ENCODE results near the gene RMI2. TPM values are rescaled to one million over a fixed set of nuclear protein-coding genes. Genes with fewer than 3 reads are reported as not detected.
A peak's percentile ranks its signal among the peaks of the same experiment; 100 is the strongest.

The RMI2 gene
- total and polyA plus RNA-seq, 2 donors (not counting 1 experiment from before 2014, with no cell fraction given): 6.6 to 6.8 TPM

DNA sequence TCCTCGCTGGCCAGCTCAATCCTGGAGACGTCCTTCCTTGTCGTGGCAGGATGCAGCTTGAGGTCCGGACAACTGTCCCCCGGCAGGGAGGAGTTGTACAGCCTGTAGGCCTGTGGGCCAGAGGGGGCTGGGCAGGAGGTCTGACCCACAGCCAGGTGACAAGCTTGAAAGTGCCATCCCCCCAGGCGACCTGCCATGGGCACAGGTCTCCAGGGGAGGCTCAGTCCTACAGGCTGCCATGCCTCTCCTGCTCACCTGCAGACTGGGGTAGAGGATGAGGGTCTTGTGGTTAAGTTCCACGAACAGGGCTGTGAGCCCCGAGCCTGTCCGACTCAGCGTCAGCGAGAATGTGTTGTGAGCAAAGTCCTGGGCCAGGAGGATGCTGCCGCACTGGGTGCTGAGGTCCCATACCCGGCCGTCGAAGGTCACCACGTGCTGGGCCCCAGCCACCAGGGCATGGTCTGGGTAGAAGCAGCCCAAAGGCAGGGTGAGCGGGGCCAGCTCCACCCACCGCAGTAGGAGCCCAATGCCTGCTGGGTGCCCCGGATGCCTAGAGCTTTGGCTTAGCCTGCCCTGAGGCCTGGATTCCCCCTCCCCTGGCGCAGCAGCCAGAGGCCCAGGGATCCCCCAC, 39.8 kb downstream of the RMI2 start:
- H3K4me3 ChIP-seq (replicated peaks in 1 of 4; ENCODE audit: control extremely low read depth in 1 of 4, insufficient read depth in 1 of 4, low read depth in 3 of 4, low read length in 4 of 4): no peak overlapping the region
- TF ChIP-seq, protein P1, sequence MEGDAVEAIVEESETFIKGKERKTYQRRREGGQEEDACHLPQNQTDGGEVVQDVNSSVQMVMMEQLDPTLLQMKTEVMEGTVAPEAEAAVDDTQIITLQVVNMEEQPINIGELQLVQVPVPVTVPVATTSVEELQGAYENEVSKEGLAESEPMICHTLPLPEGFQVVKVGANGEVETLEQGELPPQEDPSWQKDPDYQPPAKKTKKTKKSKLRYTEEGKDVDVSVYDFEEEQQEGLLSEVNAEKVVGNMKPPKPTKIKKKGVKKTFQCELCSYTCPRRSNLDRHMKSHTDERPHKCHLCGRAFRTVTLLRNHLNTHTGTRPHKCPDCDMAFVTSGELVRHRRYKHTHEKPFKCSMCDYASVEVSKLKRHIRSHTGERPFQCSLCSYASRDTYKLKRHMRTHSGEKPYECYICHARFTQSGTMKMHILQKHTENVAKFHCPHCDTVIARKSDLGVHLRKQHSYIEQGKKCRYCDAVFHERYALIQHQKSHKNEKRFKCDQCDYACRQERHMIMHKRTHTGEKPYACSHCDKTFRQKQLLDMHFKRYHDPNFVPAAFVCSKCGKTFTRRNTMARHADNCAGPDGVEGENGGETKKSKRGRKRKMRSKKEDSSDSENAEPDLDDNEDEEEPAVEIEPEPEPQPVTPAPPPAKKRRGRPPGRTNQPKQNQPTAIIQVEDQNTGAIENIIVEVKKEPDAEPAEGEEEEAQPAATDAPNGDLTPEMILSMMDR (conservative IDR thresholded peaks at IDR 0.05 in 1 of 2, IDR thresholded peaks at IDR 0.05 in 1 of 2; ENCODE audit: low read depth in 1 of 2, low read length in 2 of 2): no peak
- H3K27me3 ChIP-seq (ENCODE audit: control insufficient read depth, insufficient read depth, low read length): no peaks in the 10 kb centered on the region
- no peaks in the 10 kb centered on the region for H3K4me1 ChIP-seq (ENCODE audit: control insufficient read depth, extremely low read depth, insufficient read depth, low read length)
- no peaks in the 10 kb centered on the region for H3K36me3 ChIP-seq (ENCODE audit: control insufficient read depth, insufficient read depth, low read length)
- no peaks in the 10 kb centered on the region for H3K9me3 ChIP-seq (ENCODE audit: control insufficient read depth, insufficient read depth, low read depth, low read length)
- H3K9ac ChIP-seq (ENCODE audit: insufficient read depth, low read length): no peak overlapping the region
- H3K27ac ChIP-seq (ENCODE audit: insufficient read depth, low read length): no peak overlapping the region
- H3K4me2 ChIP-seq (ENCODE audit: extremely low read depth, insufficient read depth, low read length): no peak overlapping the region
- no peaks in the 10 kb centered on the region for H3K79me2 ChIP-seq (ENCODE audit: control insufficient read depth, insufficient read depth, low read length)
- no peak overlapping the region for H2AFZ ChIP-seq (ENCODE audit: low read length)
- no peak for DNase-seq (ENCODE audit: low read depth in 2 of 2)
- H4K20me1 ChIP-seq (ENCODE audit: control insufficient read depth, extremely low read depth, insufficient read depth, low read length): no peaks in the 10 kb centered on the region

DNA sequence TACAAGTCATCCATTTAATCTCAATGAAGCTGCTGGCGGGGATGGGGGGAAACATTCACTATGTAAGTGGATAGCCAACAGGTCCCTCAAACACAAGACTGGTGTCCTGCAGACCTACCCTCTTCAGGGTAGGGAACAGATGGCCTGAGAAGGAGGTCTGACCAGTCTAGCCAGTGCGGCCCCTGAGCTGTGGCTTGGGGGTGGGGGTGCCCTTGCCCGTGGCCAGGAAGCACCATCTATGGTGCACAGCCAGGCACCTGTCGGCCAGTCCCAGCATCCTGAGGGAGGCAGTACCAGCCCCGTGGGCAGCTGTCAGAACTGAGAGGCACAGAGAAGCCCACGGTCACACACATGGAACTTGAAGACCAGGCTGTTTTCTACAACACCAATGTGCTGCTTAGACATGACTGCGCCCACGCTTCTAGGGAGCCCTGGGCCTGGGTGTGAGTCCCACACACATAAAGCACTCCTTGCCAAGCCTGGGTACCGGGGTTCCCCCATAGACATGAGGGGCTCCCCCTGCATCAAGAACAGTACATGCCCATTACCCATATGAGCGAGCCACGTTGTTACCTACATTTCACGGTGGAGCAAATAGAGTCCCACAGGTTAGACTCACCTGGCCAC, 40.9 kb downstream of the RMI2 start:
- H2AFZ ChIP-seq (ENCODE audit: low read length): no peak overlapping the region
- H3K27ac ChIP-seq (ENCODE audit: insufficient read depth, low read length): no peak overlapping the region
- H3K36me3 ChIP-seq (ENCODE audit: control insufficient read depth, insufficient read depth, low read length): no peaks in the 10 kb centered on the region
- H4K20me1 ChIP-seq (ENCODE audit: control insufficient read depth, extremely low read depth, insufficient read depth, low read length): no peaks in the 10 kb centered on the region
- no peaks in the 10 kb centered on the region for H3K79me2 ChIP-seq (ENCODE audit: control insufficient read depth, insufficient read depth, low read length)
- H3K9ac ChIP-seq (ENCODE audit: insufficient read depth, low read length): no peak overlapping the region
- DNase-seq (ENCODE audit: low read depth in 2 of 2): no peak
- H3K4me3 ChIP-seq (replicated peaks in 1 of 4; ENCODE audit: control extremely low read depth in 1 of 4, insufficient read depth in 1 of 4, low read depth in 3 of 4, low read length in 4 of 4): no peak overlapping the region
- H3K4me1 ChIP-seq (ENCODE audit: control insufficient read depth, extremely low read depth, insufficient read depth, low read length): no peaks in the 10 kb centered on the region
- H3K9me3 ChIP-seq (ENCODE audit: control insufficient read depth, insufficient read depth, low read depth, low read length): no peaks in the 10 kb centered on the region
- H3K27me3 ChIP-seq (ENCODE audit: control insufficient read depth, insufficient read depth, low read length): no peaks in the 10 kb centered on the region
- H3K4me2 ChIP-seq (ENCODE audit: extremely low read depth, insufficient read depth, low read length): no peak overlapping the region
- TF ChIP-seq EZH2 (IDR thresholded peaks at IDR 0.05; ENCODE audit: low read length, missing control alignments): no peak
- TF ChIP-seq, protein P1 (conservative IDR thresholded peaks at IDR 0.05 in 1 of 2, IDR thresholded peaks at IDR 0.05 in 1 of 2; ENCODE audit: low read depth in 1 of 2, low read length in 2 of 2): no peak

DNA sequence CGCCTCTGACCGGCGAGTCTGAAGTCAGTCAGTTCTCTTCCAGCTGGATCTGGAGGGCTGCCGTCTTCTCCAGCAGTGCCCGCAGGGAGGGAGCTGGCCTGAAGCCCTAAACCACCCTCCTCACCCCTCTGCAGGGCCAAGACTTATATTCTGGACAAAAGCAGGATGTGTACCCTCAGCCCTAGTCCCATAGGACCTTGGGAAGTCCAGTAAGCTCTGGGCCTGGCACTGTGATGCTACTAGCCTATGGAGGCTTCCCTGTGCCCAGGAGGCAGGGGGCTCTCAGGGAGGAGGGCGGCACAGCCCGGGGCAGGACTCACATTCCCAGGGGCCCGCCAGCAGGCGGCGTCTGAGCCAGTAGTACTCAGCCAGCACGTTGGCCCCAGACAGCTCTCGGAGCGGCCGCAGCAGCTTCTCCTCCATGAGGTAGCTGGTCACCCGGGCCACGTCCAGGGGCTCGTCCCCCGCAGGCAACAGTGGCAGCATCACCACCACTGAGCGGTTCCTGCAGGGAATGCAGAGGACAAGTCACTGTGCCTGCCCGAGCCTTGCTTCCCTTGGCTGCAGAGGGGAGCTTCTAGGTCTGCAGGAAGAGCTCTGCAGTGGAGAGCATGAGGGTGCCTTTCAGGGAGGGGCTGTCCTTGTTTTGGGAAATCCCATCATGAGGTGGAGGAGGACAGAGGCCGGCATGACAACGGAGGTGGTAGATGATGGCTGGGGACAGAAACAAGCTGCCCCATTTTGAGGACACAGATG, 41.7 kb downstream of the RMI2 start:
- Histone ChIP-seq H3K79me2 (ENCODE audit: control insufficient read depth, insufficient read depth, low read length) (no peaks in the 10 kb centered on the region), H3K27ac (ENCODE audit: insufficient read depth, low read length) (no peak overlapping the region), H3K27me3 (ENCODE audit: control insufficient read depth, insufficient read depth, low read length) (no peaks in the 10 kb centered on the region), H4K20me1 (ENCODE audit: control insufficient read depth, extremely low read depth, insufficient read depth, low read length) (no peaks in the 10 kb centered on the region), H2AFZ (ENCODE audit: low read length) (no peak overlapping the region), H3K4me1 (ENCODE audit: control insufficient read depth, extremely low read depth, insufficient read depth, low read length) (no peaks in the 10 kb centered on the region), H3K4me3 (replicated peaks in 1 of 4; ENCODE audit: control extremely low read depth in 1 of 4, insufficient read depth in 1 of 4, low read depth in 3 of 4, low read length in 4 of 4) (no peak overlapping the region), H3K9me3 (ENCODE audit: control insufficient read depth, insufficient read depth, low read depth, low read length) (no peaks in the 10 kb centered on the region), H3K4me2 (ENCODE audit: extremely low read depth, insufficient read depth, low read length) (no peak overlapping the region), H3K36me3 (ENCODE audit: control insufficient read depth, insufficient read depth, low read length) (no peaks in the 10 kb centered on the region), H3K9ac (ENCODE audit: insufficient read depth, low read length) (no peak overlapping the region)
- no peak for DNase-seq (ENCODE audit: low read depth in 2 of 2)
- TF ChIP-seq, protein P1 (conservative IDR thresholded peaks at IDR 0.05 in 1 of 2, IDR thresholded peaks at IDR 0.05 in 1 of 2; ENCODE audit: low read depth in 1 of 2, low read length in 2 of 2): peak; percentile 58 to 63
- TF ChIP-seq EZH2 (IDR thresholded peaks at IDR 0.05; ENCODE audit: low read length, missing control alignments): no peak
